Ovary (tissue), 3 donors: ENCODE results near the gene MSI2.

Source experiments
- CTCF ChIP-seq, 3 donors: fragments of 450-650 bp in 2 of 3; fragments of 200-600 bp in 1 of 3; IDR thresholded peaks; one replicate each; pipeline versions ENCODE4 v1.5.1 to v1.8.0; 2016 to 2022; ENCODE audit warnings: antibody characterized with exemption in 3 of 3, mild to moderate bottlenecking in 1 of 3
- EP300 ChIP-seq: sonication (generic); formaldehyde crosslinking; IDR thresholded peaks from one replicate; pipeline ENCODE4 v1.6.1; 2017; ENCODE audit warnings: antibody characterized with exemption
- POLR2A ChIP-seq: fragments of 450-650 bp; IDR thresholded peaks from one replicate; pipeline ENCODE4 v1.6.1; 2017; ENCODE audit warnings: antibody characterized with exemption, mild to moderate bottlenecking, moderate library complexity
- donor health status: DM: no; HTN: no; CAD: no.

- TF ChIP-seq CTCF (IDR thresholded peaks at IDR 0.05) (no peak), POLR2A (no peak), EP300 (no peak)
Observed at GRCh38 chr17:57521606-57522005, 265.3 kb downstream of the MSI2 start.
